Measurements from ENCODE around the gene PPM1B. TPM values are rescaled to one million over a fixed set of nuclear protein-coding genes. Genes with fewer than 3 reads are reported as not detected.

The PPM1B gene
- total and polyA plus RNA-seq, 2 of the 8 experiments (the other 6 are each of a cell fraction or from before 2014, with no cell fraction given) = 43.6 to 126 TPM

- no peak for TF ChIP-seq SRF (IDR thresholded peaks at IDR 0.05; ENCODE audit: low read depth, low read length)
- no peak for TF ChIP-seq NANOG (IDR thresholded peaks at IDR 0.05; ENCODE audit: insufficient read depth, low read depth, low read length, poor library complexity, severe bottlenecking)
- TF ChIP-seq ASH2L (IDR thresholded peaks at IDR 0.05; ENCODE audit: low read length) = no peak
- TF ChIP-seq RAD21 (IDR thresholded peaks at IDR 0.05 in 1 of 2, conservative IDR thresholded peaks at IDR 0.05 in 1 of 2; ENCODE audit: low read depth in 2 of 2, low read length in 2 of 2) = peak in 1 of 2 experiments; percentile 10; a peak in 1 of 4 replicates
- no peak for TF ChIP-seq GABPA (IDR thresholded peaks at IDR 0.05; ENCODE audit: borderline replicate concordance, insufficient read depth, low read length)
- no peak for TF ChIP-seq BACH1 (IDR thresholded peaks at IDR 0.05; ENCODE audit: low read length)
- Histone ChIP-seq H2BK5ac (ENCODE audit: low read depth, low read length) (no peak overlapping the region), H3K27ac (ENCODE audit: low read depth, low read length) (no peak overlapping the region), H3K9me3 (ENCODE audit: insufficient read depth in 2 of 2, low read depth in 1 of 2, low read length in 1 of 2) (no peaks in the 10 kb centered on the region), H2BK12ac (ENCODE audit: low read depth, low read length) (no peak overlapping the region), H3K18ac (ENCODE audit: extremely low read depth, low read length) (no peak overlapping the region), H3K79me1 (ENCODE audit: low read depth, low read length) (no peaks in the 10 kb centered on the region), H3K23me2 (ENCODE audit: low read depth, low read length) (no peaks in the 10 kb centered on the region), H3K36me3 (ENCODE audit: control insufficient read depth in 2 of 4, insufficient read depth in 4 of 4, low read length in 3 of 4) (no peaks in the 10 kb centered on the region), H2BK120ac (replicated peaks; ENCODE audit: low read depth, low read length) (no peak overlapping the region), H3K79me2 (ENCODE audit: control insufficient read depth in 1 of 2, insufficient read depth in 2 of 2, low read length in 2 of 2) (no peaks in the 10 kb centered on the region), H3K9ac (replicated peaks in 1 of 4; ENCODE audit: extremely low read depth in 1 of 4, low read depth in 3 of 4, low read length in 3 of 4) (no peak overlapping the region), H4K20me1 (replicated peaks in 1 of 2; ENCODE audit: control insufficient read depth in 1 of 2, insufficient read depth in 2 of 2, low read length in 2 of 2) (no peaks in the 10 kb centered on the region), H3K4me2 (ENCODE audit: insufficient read depth in 1 of 2, low read depth in 2 of 2, low read length in 2 of 2) (no peak overlapping the region), H4K91ac (replicated peaks; ENCODE audit: insufficient read length, low read length) (no peak overlapping the region), H3K23ac (ENCODE audit: insufficient read length) (no peak overlapping the region), H2BK20ac (ENCODE audit: low read length) (no peak overlapping the region), H4K5ac (ENCODE audit: insufficient read length, low read depth, low read length) (no peak overlapping the region), H2BK15ac (ENCODE audit: low read length) (no peak overlapping the region), H3K56ac (replicated peaks; ENCODE audit: insufficient read length, low read depth, low read length) (no peak overlapping the region), H4K8ac (ENCODE audit: extremely low read depth, insufficient read depth, low read length) (no peak overlapping the region), H3K4ac (replicated peaks; ENCODE audit: insufficient read length, low read depth, low read length) (no peak overlapping the region), H3K27me3 (replicated peaks in 1 of 4; ENCODE audit: control insufficient read depth in 3 of 4, extremely low read depth in 1 of 4, insufficient read depth in 3 of 4, low read length in 3 of 4) (no peaks in the 10 kb centered on the region), H2AK5ac (ENCODE audit: low read depth, low read length) (no peak overlapping the region), H3K4me1 (replicated peaks in 1 of 4; ENCODE audit: control insufficient read depth in 3 of 4, insufficient read depth in 4 of 4, low read length in 3 of 4) (peaks cover 0 to 5% (median 0%) of the 10 kb centered on the region in 4 experiments; a peak in 1 of 7 replicates), H3K4me3 (ENCODE audit: extremely low read depth in 1 of 4, insufficient read depth in 2 of 4, low read depth in 3 of 4, low read length in 4 of 4) (no peak overlapping the region), H2AFZ (ENCODE audit: low read length) (no peak overlapping the region), H3K14ac (ENCODE audit: insufficient read length) (no peak overlapping the region)
- CTCF ChIA-PET (ENCODE audit: partially characterized antibody) = interaction anchor here (0.6 to 2.1 kb wide), 12 partner anchors 11 to 703 kb away, joined by 3 to 20 read pairs (median 5); no protein-coding TSS in a partner anchor
- WGBS, 2 experiments (ENCODE audit: extremely low coverage in 1 of 2, insufficient coverage in 1 of 2, insufficient read length in 1 of 2, insufficient replicate concordance in 2 of 2, low coverage in 1 of 2, low lambda C conversion rate in 2 of 2, missing lambda C conversion rate in 1 of 2) = 89% methylated on average over 3 of the region's 3 CpGs; no CpG with 5 or more reads in 1 of the 2 experiments
- POLR2A ChIA-PET (ENCODE audit: partially characterized antibody) = interaction anchor here (1.1 kb wide), 1 partner anchor 43 kb away, joined by 4 read pairs; no protein-coding TSS in a partner anchor
- no peak for DNase-seq (ENCODE audit: low read depth in 1 of 2, low spot score in 2 of 2)
- FAIRE-seq = no peak
These were observed 98.7 kb downstream of the PPM1B start for GRCh38 chr2:44267269-44267795.
